ENCODE results near the gene BCL11A. TPM values are rescaled to one million over a fixed set of nuclear protein-coding genes. Genes with fewer than 3 reads are reported as not detected.

The BCL11A gene
- total RNA-seq, 1 donor from 2014 or later = 10.7 TPM

- Mint-ChIP-seq H3K4me1 (ENCODE audit: unreplicated experiment) (peaks cover 4% of the 10 kb centered on the region), H3K9me3 (ENCODE audit: unreplicated experiment) (peaks cover 12% of the 10 kb centered on the region), H3K27me3 (ENCODE audit: unreplicated experiment) (peaks cover 4% of the 10 kb centered on the region), H3K36me3 (ENCODE audit: unreplicated experiment) (no peaks in the 10 kb centered on the region), H3K27ac (ENCODE audit: unreplicated experiment) (no peak overlapping the region), H3K4me3 (ENCODE audit: unreplicated experiment) (no peak overlapping the region)
- no peak for TF ChIP-seq CTCF (IDR thresholded peaks at IDR 0.05)
- no peak for DNase-seq (ENCODE audit: extremely low spot score, unreplicated experiment)
Measured at GRCh38 chr2:60412620-60413019, 140.8 kb downstream of the BCL11A start.

GRCh38 chr2:60412027-60412426 is 141.4 kb downstream of the BCL11A start:
- Mint-ChIP-seq H3K27ac (ENCODE audit: unreplicated experiment) (no peak overlapping the region), H3K4me3 (ENCODE audit: unreplicated experiment) (no peak overlapping the region), H3K4me1 (ENCODE audit: unreplicated experiment) (peaks cover 4% of the 10 kb centered on the region), H3K27me3 (ENCODE audit: unreplicated experiment) (peaks cover 4% of the 10 kb centered on the region), H3K9me3 (ENCODE audit: unreplicated experiment) (peaks cover 12% of the 10 kb centered on the region), H3K36me3 (ENCODE audit: unreplicated experiment) (no peaks in the 10 kb centered on the region)
- no peak for TF ChIP-seq CTCF (IDR thresholded peaks at IDR 0.05)
- no peak for DNase-seq (ENCODE audit: extremely low spot score, unreplicated experiment)

- H3K9me3 Mint-ChIP-seq (ENCODE audit: unreplicated experiment) = peaks cover 12% of the 10 kb centered on the region
- no peak overlapping the region for H3K27ac Mint-ChIP-seq (ENCODE audit: unreplicated experiment)
Measured at GRCh38 chr2:60411295-60411694, 142.2 kb downstream of the BCL11A start.

GRCh38 chr2:60410456-60411146 is 142.9 kb downstream of the BCL11A start:
- no peak overlapping the region for H3K4me3 Mint-ChIP-seq (ENCODE audit: unreplicated experiment)
- H3K9me3 Mint-ChIP-seq (ENCODE audit: unreplicated experiment) = peaks cover 12% of the 10 kb centered on the region
- no peak overlapping the region for H3K27ac Mint-ChIP-seq (ENCODE audit: unreplicated experiment)
- no peak for TF ChIP-seq CTCF (IDR thresholded peaks at IDR 0.05)
- no peak for DNase-seq (ENCODE audit: extremely low spot score, unreplicated experiment)
- H3K27me3 Mint-ChIP-seq (ENCODE audit: unreplicated experiment) = peaks cover 4% of the 10 kb centered on the region
- peaks cover 7% of the 10 kb centered on the region for H3K4me1 Mint-ChIP-seq (ENCODE audit: unreplicated experiment)
- H3K36me3 Mint-ChIP-seq (ENCODE audit: unreplicated experiment) = no peaks in the 10 kb centered on the region

More at GRCh38 chr2:60411295-60411694, 142.2 kb downstream of the BCL11A start:
- DNase-seq (ENCODE audit: extremely low spot score, unreplicated experiment) = no peak
- H3K4me3 Mint-ChIP-seq (ENCODE audit: unreplicated experiment) = no peak overlapping the region
- H3K27me3 Mint-ChIP-seq (ENCODE audit: unreplicated experiment) = peaks cover 4% of the 10 kb centered on the region
- H3K36me3 Mint-ChIP-seq (ENCODE audit: unreplicated experiment) = no peaks in the 10 kb centered on the region
- peaks cover 7% of the 10 kb centered on the region for H3K4me1 Mint-ChIP-seq (ENCODE audit: unreplicated experiment)
- no peak for TF ChIP-seq CTCF (IDR thresholded peaks at IDR 0.05)

DNA sequence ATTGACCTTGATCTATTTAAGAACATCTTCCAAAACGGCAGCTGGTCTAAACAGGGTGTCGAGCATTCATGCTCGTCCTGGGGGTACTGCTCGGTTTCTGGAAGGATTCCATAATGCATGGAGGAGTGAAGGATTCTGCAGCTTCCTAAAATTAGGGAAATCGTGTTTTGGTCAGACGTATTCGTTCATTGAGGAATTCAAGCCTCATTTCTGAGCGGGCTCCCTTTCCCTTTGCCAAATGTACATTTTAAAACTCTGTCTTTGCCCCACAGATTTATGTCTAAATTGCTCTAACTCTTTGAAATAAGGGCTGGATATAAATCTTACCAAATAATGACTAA is 144.0 kb downstream of the BCL11A start:
- DNase-seq (ENCODE audit: extremely low spot score, unreplicated experiment) = no peak
- peaks cover 5% of the 10 kb centered on the region for H3K9me3 Mint-ChIP-seq (ENCODE audit: unreplicated experiment)
- H3K27ac Mint-ChIP-seq (ENCODE audit: unreplicated experiment) = no peak overlapping the region
- peaks cover 4% of the 10 kb centered on the region for H3K27me3 Mint-ChIP-seq (ENCODE audit: unreplicated experiment)
- no peak for TF ChIP-seq CTCF (IDR thresholded peaks at IDR 0.05)
- H3K4me3 Mint-ChIP-seq (ENCODE audit: unreplicated experiment) = no peak overlapping the region
- H3K4me1 Mint-ChIP-seq (ENCODE audit: unreplicated experiment) = peaks cover 7% of the 10 kb centered on the region
- H3K36me3 Mint-ChIP-seq (ENCODE audit: unreplicated experiment) = no peaks in the 10 kb centered on the region

All from osteocyte (in vitro differentiated cells).